WTC11 (cell line): ENCODE measurements around the gene ZNF22. TPM values are rescaled to one million over a fixed set of nuclear protein-coding genes. Genes with fewer than 3 reads are reported as not detected.

Experiments
- ATAC-seq: fragments of 200-7000 bp; cut with Tn5 transposase; 2 replicates; pipeline ENCODE4 v1.10.0; 2021; ENCODE audit warnings: mild to moderate bottlenecking, moderate library complexity
- CTCF ChIA-PET: fragments of 300-600 bp; sonication (Branson Sonifier 250); formaldehyde crosslinking; loops from one replicate; lab custom pipeline; 2021; ENCODE audit warnings: antibody characterized with exemption; lab: Charles Lee
- POLR2A ChIA-PET: fragments of 350-600 bp; sonication (Branson Sonifier 250); formaldehyde crosslinking; loops from one replicate; lab custom pipeline; 2021; ENCODE audit warnings: antibody characterized with exemption; lab: Charles Lee
- DNase-seq: peaks from one replicate; pipeline ENCODE4 v3.0.0; 2021; ENCODE audit warnings: low spot score
- H3K27ac Mint-ChIP-seq: 2 replicates; pipeline ENCODE4 v1.8.0; 2021; ENCODE audit warnings: mixed read lengths
- H3K27me3 Mint-ChIP-seq: 2 replicates; pipeline ENCODE4 v1.8.0; 2021; ENCODE audit warnings: low read depth, mild to moderate bottlenecking, moderate library complexity, mixed read lengths
- H3K36me3 Mint-ChIP-seq: 2 replicates; pipeline ENCODE4 v1.8.0; 2021; ENCODE audit warnings: mixed read lengths
- H3K4me1 Mint-ChIP-seq: 2 replicates; pipeline ENCODE4 v1.8.0; 2022; ENCODE audit warnings: mixed read lengths
- H3K4me3 Mint-ChIP-seq: 2 replicates; pipeline ENCODE4 v1.8.0; 2021; ENCODE audit warnings: mild to moderate bottlenecking, moderate library complexity, mixed read lengths
- H3K9me3 Mint-ChIP-seq: 2 replicates; pipeline ENCODE4 v1.8.0; 2021; ENCODE audit warnings: mixed read lengths
- FOXJ3 ChIP-seq: sonication (generic); formaldehyde crosslinking; IDR thresholded peaks from 2 replicates; pipeline ENCODE4 v1.9.0; 2021; ENCODE audit warnings: missing genetic modification reagents, mild to moderate bottlenecking, borderline replicate concordance
- FOXK1 ChIP-seq: sonication (generic); formaldehyde crosslinking; IDR thresholded peaks from 2 replicates; pipeline ENCODE4 v1.8.0; 2022; ENCODE audit warnings: mild to moderate bottlenecking, moderate library complexity, missing genetic modification reagents
- FOXP1 ChIP-seq: sonication (generic); formaldehyde crosslinking; IDR thresholded peaks from 2 replicates; pipeline ENCODE4 v1.8.0; 2022; ENCODE audit warnings: missing genetic modification reagents, mild to moderate bottlenecking, moderate library complexity, borderline replicate concordance
- JAZF1 ChIP-seq: fragments of 250-450 bp; sonication (Bioruptor Pico); IDR thresholded peaks from 2 replicates; pipeline ENCODE4 v1.9.0; 2021; ENCODE audit warnings: moderate library complexity, mild to moderate bottlenecking, inconsistent platforms
- JUN ChIP-seq: sonication (generic); formaldehyde crosslinking; IDR thresholded peaks from 2 replicates; pipeline ENCODE4 v1.8.0; 2023; ENCODE audit warnings: mild to moderate bottlenecking, missing genetic modification reagents
- KAT7 ChIP-seq: sonication (generic); formaldehyde crosslinking; IDR thresholded peaks from 2 replicates; pipeline ENCODE4 v1.8.1; 2023; ENCODE audit warnings: missing genetic modification reagents, mild to moderate bottlenecking, borderline replicate concordance
- NFATC4 ChIP-seq: fragments of 250-450 bp; sonication (Bioruptor Pico); IDR thresholded peaks from 2 replicates; pipeline ENCODE4 v1.9.0; 2021; ENCODE audit warnings: mild to moderate bottlenecking
- ZBTB21 ChIP-seq: sonication (generic); formaldehyde crosslinking; IDR thresholded peaks from 2 replicates; pipeline ENCODE4 v1.8.1; 2023; ENCODE audit warnings: mild to moderate bottlenecking, missing genetic modification reagents, borderline replicate concordance
- ZNF219 ChIP-seq: sonication (generic); formaldehyde crosslinking; IDR thresholded peaks from 2 replicates; pipeline ENCODE4 v1.8.0; 2023; ENCODE audit warnings: missing genetic modification reagents, mild to moderate bottlenecking, borderline replicate concordance
- ZNF671 ChIP-seq: fragments of 250-450 bp; sonication (Bioruptor Pico); IDR thresholded peaks from 2 replicates; pipeline ENCODE4 v1.8.0; 2021; ENCODE audit warnings: mild to moderate bottlenecking
- total RNA-seq: library from RNA; stranded (reverse); gene quantifications from 3 replicates; pipeline ENCODE4 v1.2.3, GENCODE V29; 2021
- TF ChIP-seq, protein P1 (sequence below): sonication (generic); formaldehyde crosslinking; IDR thresholded peaks from 2 replicates; pipeline ENCODE4 v1.8.1; 2022; ENCODE audit warnings: mild to moderate bottlenecking, missing genetic modification reagents, moderate library complexity, borderline replicate concordance
- TF ChIP-seq, protein P2 (sequence below): sonication (generic); formaldehyde crosslinking; IDR thresholded peaks from 2 replicates; pipeline ENCODE4 v1.8.1; 2022; ENCODE audit warnings: missing genetic modification reagents, borderline replicate concordance
- TF ChIP-seq, protein P3 (sequence below): sonication (generic); formaldehyde crosslinking; IDR thresholded peaks from 2 replicates; pipeline ENCODE4 v1.8.0; 2022; ENCODE audit warnings: mild to moderate bottlenecking, missing genetic modification reagents
- TF ChIP-seq, protein P4 (sequence below): sonication (generic); formaldehyde crosslinking; IDR thresholded peaks from 2 replicates; pipeline ENCODE4 v1.8.1; 2023; ENCODE audit warnings: mild to moderate bottlenecking, moderate library complexity, missing genetic modification reagents
- TF ChIP-seq, protein P5 (sequence below): fragments of 250-450 bp; sonication (Bioruptor Pico); IDR thresholded peaks from 2 replicates; pipeline ENCODE4 v1.9.0; 2021; ENCODE audit warnings: mild to moderate bottlenecking, borderline replicate concordance
- TF ChIP-seq, protein P6 (sequence below): fragments of 250-450 bp; sonication (Bioruptor Pico); IDR thresholded peaks from 2 replicates; pipeline ENCODE4 v1.9.0; 2021; ENCODE audit warnings: mild to moderate bottlenecking
- TF ChIP-seq, protein P7 (sequence below): sonication (generic); formaldehyde crosslinking; IDR thresholded peaks from 2 replicates; pipeline ENCODE4 v1.8.0; 2022; ENCODE audit warnings: missing genetic modification reagents

Gene ZNF22
- total RNA-seq, 1 experiment from 2014 or later: 31.0 TPM

DNA sequence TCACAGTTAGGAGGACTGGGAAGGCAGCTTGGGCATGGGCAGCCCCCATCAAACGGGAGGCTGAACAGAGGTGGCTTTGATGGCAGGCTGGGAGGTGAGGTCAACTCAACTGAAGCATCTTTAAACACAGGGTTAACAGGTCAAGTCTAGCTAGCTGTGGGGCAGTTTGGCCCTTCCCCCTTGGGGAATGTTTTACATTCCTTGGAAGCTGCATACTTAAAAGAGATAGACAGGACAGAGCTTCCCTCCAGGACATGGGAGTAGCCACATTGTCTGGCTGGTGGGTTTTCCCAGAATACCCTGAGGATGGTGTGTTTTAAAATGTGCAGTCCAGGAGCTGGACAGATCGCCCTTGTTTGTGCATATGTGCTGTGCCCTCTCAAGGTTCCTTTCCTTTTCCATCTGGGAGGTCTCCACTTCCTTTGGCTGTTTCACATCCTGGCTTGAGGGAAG, 47.9 kb upstream of the ZNF22 start (continued):
- TF ChIP-seq, protein P1, sequence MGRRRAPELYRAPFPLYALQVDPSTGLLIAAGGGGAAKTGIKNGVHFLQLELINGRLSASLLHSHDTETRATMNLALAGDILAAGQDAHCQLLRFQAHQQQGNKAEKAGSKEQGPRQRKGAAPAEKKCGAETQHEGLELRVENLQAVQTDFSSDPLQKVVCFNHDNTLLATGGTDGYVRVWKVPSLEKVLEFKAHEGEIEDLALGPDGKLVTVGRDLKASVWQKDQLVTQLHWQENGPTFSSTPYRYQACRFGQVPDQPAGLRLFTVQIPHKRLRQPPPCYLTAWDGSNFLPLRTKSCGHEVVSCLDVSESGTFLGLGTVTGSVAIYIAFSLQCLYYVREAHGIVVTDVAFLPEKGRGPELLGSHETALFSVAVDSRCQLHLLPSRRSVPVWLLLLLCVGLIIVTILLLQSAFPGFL: no peak
- TF ChIP-seq ZBTB21 (CRISPR knock-in tag) (no peak), ZNF219 (CRISPR knock-in tag) (no peak), FOXK1 (CRISPR knock-in tag) (no peak)
- TF ChIP-seq, protein P2, sequence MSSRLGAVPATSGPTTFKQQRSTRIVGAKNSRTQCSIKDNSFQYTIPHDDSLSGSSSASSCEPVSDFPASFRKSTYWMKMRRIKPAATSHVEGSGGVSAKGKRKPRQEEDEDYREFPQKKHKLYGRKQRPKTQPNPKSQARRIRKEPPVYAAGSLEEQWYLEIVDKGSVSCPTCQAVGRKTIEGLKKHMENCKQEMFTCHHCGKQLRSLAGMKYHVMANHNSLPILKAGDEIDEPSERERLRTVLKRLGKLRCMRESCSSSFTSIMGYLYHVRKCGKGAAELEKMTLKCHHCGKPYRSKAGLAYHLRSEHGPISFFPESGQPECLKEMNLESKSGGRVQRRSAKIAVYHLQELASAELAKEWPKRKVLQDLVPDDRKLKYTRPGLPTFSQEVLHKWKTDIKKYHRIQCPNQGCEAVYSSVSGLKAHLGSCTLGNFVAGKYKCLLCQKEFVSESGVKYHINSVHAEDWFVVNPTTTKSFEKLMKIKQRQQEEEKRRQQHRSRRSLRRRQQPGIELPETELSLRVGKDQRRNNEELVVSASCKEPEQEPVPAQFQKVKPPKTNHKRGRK (CRISPR knock-in tag): no peak
- TF ChIP-seq, protein P3, sequence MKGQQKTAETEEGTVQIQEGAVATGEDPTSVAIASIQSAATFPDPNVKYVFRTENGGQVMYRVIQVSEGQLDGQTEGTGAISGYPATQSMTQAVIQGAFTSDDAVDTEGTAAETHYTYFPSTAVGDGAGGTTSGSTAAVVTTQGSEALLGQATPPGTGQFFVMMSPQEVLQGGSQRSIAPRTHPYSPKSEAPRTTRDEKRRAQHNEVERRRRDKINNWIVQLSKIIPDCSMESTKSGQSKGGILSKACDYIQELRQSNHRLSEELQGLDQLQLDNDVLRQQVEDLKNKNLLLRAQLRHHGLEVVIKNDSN (CRISPR knock-in tag): no peak

DNA sequence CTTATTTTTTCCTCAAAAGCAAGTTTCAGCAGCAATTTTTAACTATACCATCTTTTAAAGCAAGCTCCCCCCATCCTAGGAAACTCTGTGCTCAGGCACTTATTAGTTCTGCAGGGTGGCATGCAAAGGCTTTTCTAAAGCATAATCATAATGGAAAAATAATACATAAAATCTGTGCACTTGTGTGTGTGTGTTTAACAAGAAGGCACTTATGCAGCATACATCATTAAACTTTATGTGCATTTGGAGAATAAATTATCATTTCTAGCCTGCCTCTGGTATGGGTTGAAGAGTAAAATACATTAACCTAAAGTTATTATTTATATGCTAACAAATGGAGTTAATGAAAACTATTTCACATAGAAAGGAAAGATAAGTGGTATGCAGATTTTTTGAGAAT, 46.7 kb upstream of the ZNF22 start:
- POLR2A ChIA-PET: no interaction called here
- peaks cover 9% of the 10 kb centered on the region for H3K36me3 Mint-ChIP-seq
- TF ChIP-seq JUN (CRISPR knock-in tag) (no peak), JAZF1 (CRISPR knock-in tag) (no peak), ZNF671 (CRISPR knock-in tag) (no peak), FOXK1 (CRISPR knock-in tag) (no peak), KAT7 (no peak), FOXJ3 (CRISPR knock-in tag) (no peak), NFATC4 (CRISPR knock-in tag) (no peak), FOXP1 (no peak)
- TF ChIP-seq, protein P2 (CRISPR knock-in tag): no peak
- TF ChIP-seq, protein P4, sequence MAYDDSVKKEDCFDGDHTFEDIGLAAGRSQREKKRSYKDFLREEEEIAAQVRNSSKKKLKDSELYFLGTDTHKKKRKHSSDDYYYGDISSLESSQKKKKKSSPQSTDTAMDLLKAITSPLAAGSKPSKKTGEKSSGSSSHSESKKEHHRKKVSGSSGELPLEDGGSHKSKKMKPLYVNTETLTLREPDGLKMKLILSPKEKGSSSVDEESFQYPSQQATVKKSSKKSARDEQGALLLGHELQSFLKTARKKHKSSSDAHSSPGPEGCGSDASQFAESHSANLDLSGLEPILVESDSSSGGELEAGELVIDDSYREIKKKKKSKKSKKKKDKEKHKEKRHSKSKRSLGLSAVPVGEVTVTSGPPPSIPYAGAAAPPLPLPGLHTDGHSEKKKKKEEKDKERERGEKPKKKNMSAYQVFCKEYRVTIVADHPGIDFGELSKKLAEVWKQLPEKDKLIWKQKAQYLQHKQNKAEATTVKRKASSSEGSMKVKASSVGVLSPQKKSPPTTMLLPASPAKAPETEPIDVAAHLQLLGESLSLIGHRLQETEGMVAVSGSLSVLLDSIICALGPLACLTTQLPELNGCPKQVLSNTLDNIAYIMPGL (CRISPR knock-in tag): no peak
- TF ChIP-seq, protein P5, sequence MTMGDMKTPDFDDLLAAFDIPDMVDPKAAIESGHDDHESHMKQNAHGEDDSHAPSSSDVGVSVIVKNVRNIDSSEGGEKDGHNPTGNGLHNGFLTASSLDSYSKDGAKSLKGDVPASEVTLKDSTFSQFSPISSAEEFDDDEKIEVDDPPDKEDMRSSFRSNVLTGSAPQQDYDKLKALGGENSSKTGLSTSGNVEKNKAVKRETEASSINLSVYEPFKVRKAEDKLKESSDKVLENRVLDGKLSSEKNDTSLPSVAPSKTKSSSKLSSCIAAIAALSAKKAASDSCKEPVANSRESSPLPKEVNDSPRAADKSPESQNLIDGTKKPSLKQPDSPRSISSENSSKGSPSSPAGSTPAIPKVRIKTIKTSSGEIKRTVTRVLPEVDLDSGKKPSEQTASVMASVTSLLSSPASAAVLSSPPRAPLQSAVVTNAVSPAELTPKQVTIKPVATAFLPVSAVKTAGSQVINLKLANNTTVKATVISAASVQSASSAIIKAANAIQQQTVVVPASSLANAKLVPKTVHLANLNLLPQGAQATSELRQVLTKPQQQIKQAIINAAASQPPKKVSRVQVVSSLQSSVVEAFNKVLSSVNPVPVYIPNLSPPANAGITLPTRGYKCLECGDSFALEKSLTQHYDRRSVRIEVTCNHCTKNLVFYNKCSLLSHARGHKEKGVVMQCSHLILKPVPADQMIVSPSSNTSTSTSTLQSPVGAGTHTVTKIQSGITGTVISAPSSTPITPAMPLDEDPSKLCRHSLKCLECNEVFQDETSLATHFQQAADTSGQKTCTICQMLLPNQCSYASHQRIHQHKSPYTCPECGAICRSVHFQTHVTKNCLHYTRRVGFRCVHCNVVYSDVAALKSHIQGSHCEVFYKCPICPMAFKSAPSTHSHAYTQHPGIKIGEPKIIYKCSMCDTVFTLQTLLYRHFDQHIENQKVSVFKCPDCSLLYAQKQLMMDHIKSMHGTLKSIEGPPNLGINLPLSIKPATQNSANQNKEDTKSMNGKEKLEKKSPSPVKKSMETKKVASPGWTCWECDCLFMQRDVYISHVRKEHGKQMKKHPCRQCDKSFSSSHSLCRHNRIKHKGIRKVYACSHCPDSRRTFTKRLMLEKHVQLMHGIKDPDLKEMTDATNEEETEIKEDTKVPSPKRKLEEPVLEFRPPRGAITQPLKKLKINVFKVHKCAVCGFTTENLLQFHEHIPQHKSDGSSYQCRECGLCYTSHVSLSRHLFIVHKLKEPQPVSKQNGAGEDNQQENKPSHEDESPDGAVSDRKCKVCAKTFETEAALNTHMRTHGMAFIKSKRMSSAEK (CRISPR knock-in tag): no peak
- TF ChIP-seq, protein P6, sequence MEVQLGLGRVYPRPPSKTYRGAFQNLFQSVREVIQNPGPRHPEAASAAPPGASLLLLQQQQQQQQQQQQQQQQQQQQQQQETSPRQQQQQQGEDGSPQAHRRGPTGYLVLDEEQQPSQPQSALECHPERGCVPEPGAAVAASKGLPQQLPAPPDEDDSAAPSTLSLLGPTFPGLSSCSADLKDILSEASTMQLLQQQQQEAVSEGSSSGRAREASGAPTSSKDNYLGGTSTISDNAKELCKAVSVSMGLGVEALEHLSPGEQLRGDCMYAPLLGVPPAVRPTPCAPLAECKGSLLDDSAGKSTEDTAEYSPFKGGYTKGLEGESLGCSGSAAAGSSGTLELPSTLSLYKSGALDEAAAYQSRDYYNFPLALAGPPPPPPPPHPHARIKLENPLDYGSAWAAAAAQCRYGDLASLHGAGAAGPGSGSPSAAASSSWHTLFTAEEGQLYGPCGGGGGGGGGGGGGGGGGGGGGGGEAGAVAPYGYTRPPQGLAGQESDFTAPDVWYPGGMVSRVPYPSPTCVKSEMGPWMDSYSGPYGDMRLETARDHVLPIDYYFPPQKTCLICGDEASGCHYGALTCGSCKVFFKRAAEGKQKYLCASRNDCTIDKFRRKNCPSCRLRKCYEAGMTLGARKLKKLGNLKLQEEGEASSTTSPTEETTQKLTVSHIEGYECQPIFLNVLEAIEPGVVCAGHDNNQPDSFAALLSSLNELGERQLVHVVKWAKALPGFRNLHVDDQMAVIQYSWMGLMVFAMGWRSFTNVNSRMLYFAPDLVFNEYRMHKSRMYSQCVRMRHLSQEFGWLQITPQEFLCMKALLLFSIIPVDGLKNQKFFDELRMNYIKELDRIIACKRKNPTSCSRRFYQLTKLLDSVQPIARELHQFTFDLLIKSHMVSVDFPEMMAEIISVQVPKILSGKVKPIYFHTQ (CRISPR knock-in tag): no peak
- TF ChIP-seq, protein P7, sequence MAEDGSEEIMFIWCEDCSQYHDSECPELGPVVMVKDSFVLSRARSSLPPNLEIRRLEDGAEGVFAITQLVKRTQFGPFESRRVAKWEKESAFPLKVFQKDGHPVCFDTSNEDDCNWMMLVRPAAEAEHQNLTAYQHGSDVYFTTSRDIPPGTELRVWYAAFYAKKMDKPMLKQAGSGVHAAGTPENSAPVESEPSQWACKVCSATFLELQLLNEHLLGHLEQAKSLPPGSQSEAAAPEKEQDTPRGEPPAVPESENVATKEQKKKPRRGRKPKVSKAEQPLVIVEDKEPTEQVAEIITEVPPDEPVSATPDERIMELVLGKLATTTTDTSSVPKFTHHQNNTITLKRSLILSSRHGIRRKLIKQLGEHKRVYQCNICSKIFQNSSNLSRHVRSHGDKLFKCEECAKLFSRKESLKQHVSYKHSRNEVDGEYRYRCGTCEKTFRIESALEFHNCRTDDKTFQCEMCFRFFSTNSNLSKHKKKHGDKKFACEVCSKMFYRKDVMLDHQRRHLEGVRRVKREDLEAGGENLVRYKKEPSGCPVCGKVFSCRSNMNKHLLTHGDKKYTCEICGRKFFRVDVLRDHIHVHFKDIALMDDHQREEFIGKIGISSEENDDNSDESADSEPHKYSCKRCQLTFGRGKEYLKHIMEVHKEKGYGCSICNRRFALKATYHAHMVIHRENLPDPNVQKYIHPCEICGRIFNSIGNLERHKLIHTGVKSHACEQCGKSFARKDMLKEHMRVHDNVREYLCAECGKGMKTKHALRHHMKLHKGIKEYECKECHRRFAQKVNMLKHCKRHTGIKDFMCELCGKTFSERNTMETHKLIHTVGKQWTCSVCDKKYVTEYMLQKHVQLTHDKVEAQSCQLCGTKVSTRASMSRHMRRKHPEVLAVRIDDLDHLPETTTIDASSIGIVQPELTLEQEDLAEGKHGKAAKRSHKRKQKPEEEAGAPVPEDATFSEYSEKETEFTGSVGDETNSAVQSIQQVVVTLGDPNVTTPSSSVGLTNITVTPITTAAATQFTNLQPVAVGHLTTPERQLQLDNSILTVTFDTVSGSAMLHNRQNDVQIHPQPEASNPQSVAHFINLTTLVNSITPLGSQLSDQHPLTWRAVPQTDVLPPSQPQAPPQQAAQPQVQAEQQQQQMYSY (CRISPR knock-in tag): no peak

More for the DNA sequence above, 46.7 kb upstream of the ZNF22 start:
- H3K4me3 Mint-ChIP-seq: no peak overlapping the region
- ATAC-seq: no peak
- peaks cover 34% of the 10 kb centered on the region for H3K4me1 Mint-ChIP-seq
- no peak for DNase-seq
- CTCF ChIA-PET: interaction anchor here (1.4 to 2.4 kb wide), 2 partner anchors 12 to 21 kb away, joined by 5 to 9 read pairs; no protein-coding TSS in a partner anchor
- no peaks in the 10 kb centered on the region for H3K27me3 Mint-ChIP-seq
- H3K27ac Mint-ChIP-seq: no peak overlapping the region
- H3K9me3 Mint-ChIP-seq: peaks cover 5% of the 10 kb centered on the region; the same call in 1 of the 2 replicates
